GM08714 (cell line): Measurements from ENCODE around the gene AZIN2.

Experiments used
- H3K4me3 ChIP-seq: fragments of 200-500 bp; sonication (Bioruptor generic); 2 replicates; pipeline ENCODE4 v1.5.1; 2014; ENCODE audit warnings: mild to moderate bottlenecking, low read length, inconsistent platforms
- ZNF274 ChIP-seq: IDR thresholded peaks from 2 replicates; pipeline ENCODE4 v1.6.1; 2012; ENCODE audit warnings: mild to moderate bottlenecking, low read depth, low read length

The AZIN2 gene

GRCh38 chr1:33140153-33141149 lies 59.5 kb downstream of the AZIN2 start:
- no peak for TF ChIP-seq ZNF274
- no peak overlapping the region for H3K4me3 ChIP-seq

- TF ChIP-seq ZNF274 = no peak
- no peak overlapping the region for H3K4me3 ChIP-seq
Observed at GRCh38 chr1:33141216-33141615, 60.3 kb downstream of the AZIN2 start.

GRCh38 chr1:33141781-33142180 lies 60.8 kb downstream of the AZIN2 start:
- TF ChIP-seq ZNF274 = no peak
- no peak overlapping the region for H3K4me3 ChIP-seq

- H3K4me3 ChIP-seq = no peak overlapping the region
- no peak for TF ChIP-seq ZNF274
Observed at GRCh38 chr1:33142483-33143064, 61.6 kb downstream of the AZIN2 start.

GRCh38 chr1:33143176-33143575 lies 62.2 kb downstream of the AZIN2 start:
- H3K4me3 ChIP-seq = no peak overlapping the region
- no peak for TF ChIP-seq ZNF274

- no peak for TF ChIP-seq ZNF274
- no peak overlapping the region for H3K4me3 ChIP-seq
Observed at GRCh38 chr1:33143698-33144097, 62.7 kb downstream of the AZIN2 start.

GRCh38 chr1:33146003-33146402 lies 65.0 kb downstream of the AZIN2 start:
- TF ChIP-seq ZNF274 = no peak

GRCh38 chr1:33147275-33147996 lies 66.5 kb downstream of the AZIN2 start:
- no peak for TF ChIP-seq ZNF274
- no peak overlapping the region for H3K4me3 ChIP-seq

More at GRCh38 chr1:33146003-33146402, 65.0 kb downstream of the AZIN2 start:
- no peak overlapping the region for H3K4me3 ChIP-seq

GRCh38 chr1:33147997-33148314 lies 67.0 kb downstream of the AZIN2 start:
- H3K4me3 ChIP-seq = no peak overlapping the region
- no peak for TF ChIP-seq ZNF274

GRCh38 chr1:33148615-33149014 lies 67.7 kb downstream of the AZIN2 start:
- no peak overlapping the region for H3K4me3 ChIP-seq
- TF ChIP-seq ZNF274 = no peak

- H3K4me3 ChIP-seq = no peak overlapping the region
- TF ChIP-seq ZNF274 = no peak
Observed at GRCh38 chr1:33149453-33150190, 68.7 kb downstream of the AZIN2 start.

GRCh38 chr1:33150522-33150921 lies 69.6 kb downstream of the AZIN2 start:
- H3K4me3 ChIP-seq = no peak overlapping the region
- TF ChIP-seq ZNF274 = no peak

GRCh38 chr1:33151116-33151515 lies 70.2 kb downstream of the AZIN2 start:
- TF ChIP-seq ZNF274 = no peak
- H3K4me3 ChIP-seq = no peak overlapping the region
